K562 (cell line): Measurements from ENCODE around the gene C12orf60. TPM values are rescaled to one million over a fixed set of nuclear protein-coding genes. Genes with fewer than 3 reads are reported as not detected.

Source experiments
- ARID2 ChIP-seq: fragments of 450-650 bp; IDR thresholded peaks from 2 replicates; pipeline ENCODE4 v1.6.1; 2017; ENCODE audit warnings: antibody characterized with exemption, mild to moderate bottlenecking
- BRD4 ChIP-seq: fragments of 200-600 bp; sonication (generic); IDR thresholded peaks from 2 replicates; pipeline ENCODE4 v1.6.1; 2017; ENCODE audit warnings: inconsistent platforms
- CHD1 ChIP-seq: fragments of 200-600 bp; sonication (generic); IDR thresholded peaks from one replicate; pipeline ENCODE4 v1.6.1; 2012; ENCODE audit warnings: mild to moderate bottlenecking, moderate library complexity, low read length, inconsistent platforms
- EP400 ChIP-seq: fragments of 450-650 bp; IDR thresholded peaks from 2 replicates; pipeline ENCODE4 v1.6.1; 2017; ENCODE audit warnings: antibody characterized with exemption, mild to moderate bottlenecking, moderate library complexity
- FUS ChIP-seq: fragments of 200-400 bp; formaldehyde crosslinking; optimal IDR thresholded peaks from 2 replicates; pipeline ENCODE3; 2017; ENCODE audit warnings: low read depth, low read length
- GABPB1 ChIP-seq: sonication (generic); formaldehyde crosslinking; IDR thresholded peaks from 2 replicates; pipeline ENCODE4 v1.8.0; 2022; ENCODE audit warnings: mild to moderate bottlenecking, missing genetic modification reagents
- GATAD2B ChIP-seq: fragments of 450-650 bp; IDR thresholded peaks from 2 replicates; pipeline ENCODE4 v1.6.1; 2017; ENCODE audit warnings: mild to moderate bottlenecking, borderline replicate concordance
- HCFC1 ChIP-seq: IDR thresholded peaks from 2 replicates; pipeline ENCODE4 v1.6.1; 2012; ENCODE audit warnings: low read depth, low read length, improper control_type of control experiment
- HDAC8 ChIP-seq: fragments of 450-650 bp; IDR thresholded peaks from 2 replicates; pipeline ENCODE4 v1.6.1; 2016; ENCODE audit warnings: mild to moderate bottlenecking, missing genetic modification characterization, moderate library complexity, missing compliant biosample characterization
- HDGF ChIP-seq: fragments of 450-650 bp; IDR thresholded peaks from 2 replicates; pipeline ENCODE4 v1.6.1; 2016
- KAT2B ChIP-seq: IDR thresholded peaks from one replicate; pipeline ENCODE4 v1.6.1; 2012; ENCODE audit warnings: low read depth, mild to moderate bottlenecking, control low read depth, inconsistent platforms, low read length, moderate library complexity
- KHSRP ChIP-seq: fragments of 450-650 bp; IDR thresholded peaks from 2 replicates; pipeline ENCODE4 v1.6.1; 2017
- MTA1 ChIP-seq: fragments of 450-650 bp; IDR thresholded peaks from 2 replicates; pipeline ENCODE4 v1.6.1; 2017; ENCODE audit warnings: borderline replicate concordance
- NFYB ChIP-seq: IDR thresholded peaks from 2 replicates; pipeline ENCODE4 v1.6.1; 2011; ENCODE audit warnings: mild to moderate bottlenecking, moderate library complexity; ENCODE audit not compliant: insufficient read length; ENCODE audit errors: extremely low read depth
- SAFB2 ChIP-seq: fragments of 200-400 bp; formaldehyde crosslinking; IDR thresholded peaks from 2 replicates; pipeline ENCODE4 v1.6.1; 2018; ENCODE audit warnings: borderline replicate concordance, low read length, low read depth, moderate library complexity; ENCODE audit not compliant: severe bottlenecking
- SP2 ChIP-seq: IDR thresholded peaks from 2 replicates; pipeline ENCODE4 v1.6.1; 2011; ENCODE audit warnings: mild to moderate bottlenecking, low read depth, low read length, moderate library complexity; ENCODE audit not compliant: poor library complexity, severe bottlenecking; ENCODE audit errors: extremely low read depth
- SRSF7 ChIP-seq: fragments of 200-400 bp; formaldehyde crosslinking; optimal IDR thresholded peaks from 2 replicates; pipeline ENCODE3; 2017; ENCODE audit warnings: mild to moderate bottlenecking, low read depth, low read length
- STAT6 ChIP-seq: sonication (generic); formaldehyde crosslinking; IDR thresholded peaks from 2 replicates; pipeline ENCODE4 v1.8.1; 2023; ENCODE audit warnings: mild to moderate bottlenecking, missing genetic modification reagents
- TAF1 ChIP-seq: IDR thresholded peaks from 2 replicates; pipeline ENCODE4 v1.6.1; 2011; ENCODE audit warnings: mild to moderate bottlenecking, low read length, moderate library complexity; ENCODE audit not compliant: insufficient read depth, control insufficient read depth, severe bottlenecking; ENCODE audit errors: extremely low read depth
- TCF7L2 ChIP-seq: fragments of 150-350 bp; IDR thresholded peaks from 2 replicates; pipeline ENCODE4 v1.6.1; 2016; ENCODE audit warnings: low read depth, mild to moderate bottlenecking, low read length, moderate library complexity
- THRB ChIP-seq: fragments of 450-650 bp; formaldehyde crosslinking; conservative IDR thresholded peaks from 2 replicates; pipeline ENCODE4 v1.4.0; 2022; ENCODE audit warnings: mild to moderate bottlenecking, missing genetic modification characterization
- ZEB2 ChIP-seq: fragments of 450-650 bp; IDR thresholded peaks from 2 replicates; pipeline ENCODE4 v1.6.1; 2016
- ZNF146 ChIP-seq: IDR thresholded peaks from one replicate; pipeline ENCODE4 v1.6.1; 2018; ENCODE audit warnings: missing compliant biosample characterization; ENCODE audit not compliant: unreplicated experiment
- ZNF316 ChIP-seq: fragments of 450-650 bp; IDR thresholded peaks from 2 replicates; pipeline ENCODE4 v1.6.1; 2016
- ZNF707 ChIP-seq: fragments of 250-450 bp; sonication (Bioruptor Pico); conservative IDR thresholded peaks from 2 replicates; pipeline ENCODE4 v1.8.0; 2022; ENCODE audit warnings: inconsistent platforms, mild to moderate bottlenecking, moderate library complexity
- polyA plus RNA-seq, 8 experiments: library from polyadenylated mRNA; depleted of rRNA in 4 of 8; stranded (reverse) in 5 of 8; unstranded in 3 of 8; fragments of >200 nt; fragmentation: Nextera tagmentation in 2 of 8; fragmentation: Illumina TruSeq in 1 of 8; extraction: Ambion mirVana in 2 of 8; extraction: Trizol in 1 of 8; gene quantifications; 2 replicates each; pipeline versions ENCODE4 v1.2.1 to v1.2.3, GENCODE V29; 2011 to 2014; ENCODE audit warnings: inconsistent platforms in 1 of 8, missing spikeins in 1 of 8
- total RNA-seq, 7 experiments: library from RNA; depleted of rRNA in 6 of 7; stranded (reverse); fragments of >200 nt in 6 of 7; fragmentation: Illumina TruSeq in 2 of 7; extraction: Trizol in 2 of 7; gene quantifications; 2 replicates each; pipeline versions ENCODE4 v1.2.1 to v1.2.3, GENCODE V29; 2011 to 2021; ENCODE audit warnings: low replicate concordance in 1 of 7

Gene C12orf60
- total and polyA plus RNA-seq, 9 of the 15 experiments (the other 6 are each of a cell fraction or from before 2014, with no cell fraction given) = 0.41 to 4.4 (median 2.5) TPM

GRCh38 chr12:14803011-14803829 is at the start of gene C12orf60, which contains the start of gene WBP11 (continued):
- TF ChIP-seq STAT6 (CRISPR knock-in tag) (no peak), GATAD2B (no peak), ZNF707 (no peak), KAT2B (no peak), NFYB (peak; percentile 79), KHSRP (no peak), THRB (CRISPR knock-in tag) (no peak), SAFB2 (no peak), ZNF146 (CRISPR knock-in tag) (no peak), FUS (no peak), ZNF316 (no peak), MTA1 (no peak), HDGF (no peak), TCF7L2 (no peak), SP2 (peak; percentile 77), SRSF7 (no peak), BRD4 (0 out of 2 replicates have a peak, but pooled peaks have one; percentile 59), ARID2 (no peak), TAF1 (peak; percentile 88), HDAC8 (tag) (no peak), HCFC1 (peak; percentile 61), CHD1 (peak; percentile 71), GABPB1 (CRISPR knock-in tag) (peak; percentile 91; the same call in 1 of the 2 replicates), ZEB2 (no peak), EP400 (peak; percentile 68)
